GM18517 (cell line): ENCODE results near the gene TOX2.

Source experiments
- ATAC-seq: cut with Tn5 transposase; IDR thresholded peaks from one replicate; pipeline ENCODE4 v1.9.1; 2021; ENCODE audit warnings: mild to moderate bottlenecking, moderate library complexity; ENCODE audit not compliant: unreplicated experiment

The TOX2 gene

GRCh38 chr20:43915211-43916072 lies 790 bp downstream of the TOX2 start:
- no peak for ATAC-seq

DNA sequence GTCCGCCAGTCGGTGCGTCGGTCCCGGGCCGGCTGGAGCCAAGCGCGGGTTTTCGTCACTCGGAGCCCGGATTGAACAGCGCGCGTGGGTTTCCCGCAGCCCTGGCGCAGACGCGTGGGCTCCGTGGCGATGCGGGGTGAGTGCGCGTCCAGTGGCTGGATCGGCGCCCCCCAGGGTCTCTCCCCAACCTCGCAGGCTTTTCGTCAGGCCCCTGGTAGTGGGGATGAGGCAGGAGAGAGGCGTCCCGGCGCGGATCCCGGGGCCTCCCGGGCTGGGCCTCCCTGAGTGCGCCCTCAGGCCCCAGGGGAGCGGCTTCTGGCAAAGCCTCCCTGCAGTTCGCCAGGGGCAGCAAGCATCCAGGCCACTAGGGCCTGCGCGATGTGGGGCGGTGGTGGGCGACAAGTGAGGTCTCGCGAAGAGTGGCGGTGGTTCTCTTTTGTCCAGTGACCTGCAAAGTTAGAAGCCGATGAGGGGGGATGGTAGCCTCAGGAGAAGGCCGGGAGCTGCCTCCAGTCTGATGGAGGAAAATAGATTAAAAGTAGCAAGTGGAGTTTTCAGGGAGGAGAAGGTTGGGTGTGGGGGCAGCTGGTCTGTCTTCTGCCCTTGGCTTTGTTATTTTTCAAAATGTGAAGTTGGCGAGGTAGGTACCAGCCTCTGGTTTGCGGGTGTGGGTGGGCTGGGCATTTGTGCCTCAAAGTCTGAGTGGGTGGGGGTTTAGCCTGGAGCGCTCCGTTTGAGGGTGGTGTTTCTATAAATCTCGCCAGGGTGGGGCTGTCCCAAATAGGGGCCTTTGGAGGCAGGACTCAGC lies 1.6 kb downstream of the TOX2 start:
- no peak for ATAC-seq

GRCh38 chr20:43916881-43917371 lies 2.3 kb downstream of the TOX2 start:
- ATAC-seq: no peak

DNA sequence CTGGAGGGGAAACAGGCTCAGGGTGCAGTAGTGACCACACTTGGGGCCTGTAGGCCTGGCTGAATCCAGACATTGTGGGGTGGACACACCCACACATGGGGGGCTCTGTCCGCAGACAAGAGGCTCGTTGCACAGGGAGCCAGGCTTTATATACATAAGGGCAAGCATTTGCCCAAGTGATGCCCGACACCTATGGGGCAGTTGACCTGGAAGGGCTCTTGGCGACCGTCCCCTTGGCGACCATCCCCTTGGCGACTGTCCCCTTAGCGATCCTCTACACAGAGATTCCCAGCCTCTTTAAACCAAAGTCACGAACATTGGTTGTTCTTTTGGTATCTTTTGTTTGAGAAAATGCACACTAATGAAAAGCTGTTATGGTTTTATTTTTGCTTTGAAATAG lies 2.7 kb downstream of the TOX2 start:
- no peak for ATAC-seq

GRCh38 chr20:43919686-43920403 lies 5.2 kb downstream of the TOX2 start:
- ATAC-seq: no peak

GRCh38 chr20:43920797-43921196 lies 6.1 kb downstream of the TOX2 start:
- no peak for ATAC-seq

GRCh38 chr20:43921227-43921780 lies 6.7 kb downstream of the TOX2 start:
- no peak for ATAC-seq

DNA sequence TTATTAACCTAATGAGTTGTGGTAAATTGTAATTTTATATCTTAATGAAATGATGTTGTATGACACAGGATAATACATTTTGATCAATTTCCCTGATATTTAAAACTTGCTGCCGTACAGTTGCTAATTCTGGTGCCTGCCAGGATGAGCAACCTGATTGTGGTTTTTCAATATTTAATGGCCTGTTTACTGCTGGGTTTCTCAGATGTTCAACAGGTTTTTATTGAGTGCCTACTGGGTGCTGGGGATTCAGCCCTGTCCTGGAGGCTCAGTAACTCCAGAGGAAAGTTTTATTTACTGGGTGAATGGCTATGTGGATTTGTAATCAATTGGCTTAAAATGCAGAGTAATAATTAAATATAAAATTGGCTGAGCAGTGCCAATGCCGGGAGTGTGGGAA lies 8.0 kb downstream of the TOX2 start:
- ATAC-seq: no peak

GRCh38 chr20:43923322-43923721 lies 8.7 kb downstream of the TOX2 start:
- ATAC-seq: no peak

DNA sequence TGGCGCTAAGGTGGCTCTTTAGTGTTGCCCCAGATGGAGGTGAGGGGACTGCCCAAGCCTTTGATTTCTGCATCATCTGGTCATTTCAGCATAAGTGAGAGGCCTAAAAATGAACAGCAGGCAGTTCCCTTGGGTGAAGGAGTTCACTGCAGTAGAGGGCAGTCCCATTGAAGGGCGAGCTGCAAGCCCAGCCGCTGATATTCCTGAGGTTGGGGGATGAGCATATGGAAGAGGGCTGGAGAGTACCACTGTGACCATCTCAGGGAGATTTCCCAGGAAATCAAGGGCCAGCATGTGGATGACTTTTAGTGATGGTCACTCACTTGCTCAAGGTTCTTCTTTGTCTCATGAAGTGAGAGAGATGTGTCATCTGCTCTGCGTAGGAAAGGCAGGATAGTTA lies 9.3 kb downstream of the TOX2 start:
- ATAC-seq: no peak

GRCh38 chr20:43925215-43925614 lies 10.6 kb downstream of the TOX2 start:
- ATAC-seq: no peak

GRCh38 chr20:43925801-43926200 lies 11.1 kb downstream of the TOX2 start:
- ATAC-seq: no peak

DNA sequence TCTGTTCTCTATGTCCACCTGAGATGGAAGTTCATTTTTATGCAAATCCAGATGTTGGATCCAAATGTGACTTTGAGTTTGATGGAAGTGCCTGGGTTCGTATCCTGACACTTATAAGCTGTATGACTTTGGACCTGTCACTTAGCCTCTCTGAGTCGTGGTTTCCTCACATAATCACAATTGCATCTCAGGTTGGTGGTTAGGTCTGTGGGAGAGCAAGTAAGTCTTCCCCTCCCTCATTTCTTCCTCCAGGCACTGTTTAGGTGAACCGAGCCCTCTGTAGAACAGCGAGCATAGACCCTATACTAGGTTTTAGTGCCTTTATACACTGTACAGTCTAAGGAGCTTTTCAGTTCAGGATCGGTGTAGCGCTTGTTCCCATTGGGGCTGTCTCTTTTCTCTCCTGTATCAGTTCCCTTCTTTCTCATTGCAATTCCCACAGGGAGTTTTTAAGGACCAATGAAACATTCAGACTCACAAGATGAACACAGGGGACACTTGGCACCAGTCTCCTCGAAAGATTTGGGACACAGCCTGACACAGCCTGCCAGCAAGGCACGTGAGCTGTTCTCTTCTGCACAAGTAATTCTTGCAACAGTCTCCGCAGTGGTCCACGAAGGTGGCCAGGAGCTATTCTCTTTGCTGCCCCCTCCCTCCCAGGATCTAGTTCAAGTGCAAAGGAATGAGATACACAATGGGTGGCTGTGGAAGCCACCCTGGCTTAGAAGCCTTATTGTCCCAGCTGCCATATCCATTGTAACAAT lies 11.8 kb downstream of the TOX2 start:
- no peak for ATAC-seq

DNA sequence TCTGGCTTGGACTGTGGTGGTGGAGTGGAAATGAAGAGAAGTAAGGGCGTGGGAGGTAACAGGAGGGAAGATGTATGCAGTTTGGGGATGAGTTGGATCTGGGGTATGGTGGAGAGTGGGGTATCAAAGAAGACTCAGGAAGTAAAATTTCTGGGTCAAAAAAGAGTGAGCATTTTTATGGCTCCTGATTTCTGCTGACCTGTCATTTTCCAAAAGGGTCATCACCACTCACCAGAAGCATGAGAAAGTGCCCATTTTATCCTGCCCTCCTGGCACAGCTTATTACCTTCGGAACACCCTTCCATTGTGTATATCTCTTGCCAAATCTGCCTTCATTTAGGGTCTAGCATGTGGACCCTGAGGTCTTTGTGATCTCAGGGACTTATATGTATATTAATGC lies 17.3 kb downstream of the TOX2 start:
- no peak for ATAC-seq

DNA sequence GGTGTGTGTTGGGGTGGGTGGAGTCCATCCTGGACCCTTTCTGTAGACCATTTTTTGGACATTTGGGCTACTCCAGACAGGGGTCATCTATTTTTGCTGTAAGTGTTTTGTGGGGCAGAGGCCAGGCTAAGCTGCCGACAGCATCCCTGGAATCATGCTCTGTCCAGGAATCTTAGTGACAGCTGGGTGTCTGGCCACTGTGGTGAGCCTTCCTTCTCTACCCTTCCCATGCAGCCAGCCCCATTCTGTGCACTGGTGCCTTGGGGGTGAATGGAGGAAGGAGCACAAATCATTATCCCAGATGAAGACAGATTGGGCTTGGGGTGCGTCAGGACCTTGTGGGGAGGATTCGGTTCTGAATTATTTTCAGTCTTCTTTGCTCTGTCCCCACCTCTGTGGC lies 20.2 kb downstream of the TOX2 start:
- ATAC-seq: no peak

GRCh38 chr20:43936104-43936770 lies 21.6 kb downstream of the TOX2 start:
- ATAC-seq: no peak

DNA sequence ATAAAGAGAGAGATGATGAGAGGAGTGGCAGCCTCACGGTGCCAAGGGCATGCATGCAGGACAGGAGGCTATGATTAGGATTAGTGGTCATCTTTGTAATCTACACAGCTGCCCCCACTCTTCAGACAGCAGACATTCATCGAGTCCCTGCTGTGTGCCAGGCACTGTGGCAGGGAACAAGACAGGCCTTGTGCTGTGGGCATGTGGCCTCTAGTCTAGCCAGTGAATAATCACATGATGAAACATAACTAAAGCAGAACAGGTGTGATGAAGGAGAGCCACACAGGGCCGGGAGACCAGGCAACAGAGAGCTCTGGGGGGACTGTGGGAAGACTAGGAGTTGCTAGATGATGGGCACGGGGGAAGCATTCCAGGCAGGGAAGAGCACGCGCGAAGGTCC lies 22.2 kb downstream of the TOX2 start:
- ATAC-seq: no peak

DNA sequence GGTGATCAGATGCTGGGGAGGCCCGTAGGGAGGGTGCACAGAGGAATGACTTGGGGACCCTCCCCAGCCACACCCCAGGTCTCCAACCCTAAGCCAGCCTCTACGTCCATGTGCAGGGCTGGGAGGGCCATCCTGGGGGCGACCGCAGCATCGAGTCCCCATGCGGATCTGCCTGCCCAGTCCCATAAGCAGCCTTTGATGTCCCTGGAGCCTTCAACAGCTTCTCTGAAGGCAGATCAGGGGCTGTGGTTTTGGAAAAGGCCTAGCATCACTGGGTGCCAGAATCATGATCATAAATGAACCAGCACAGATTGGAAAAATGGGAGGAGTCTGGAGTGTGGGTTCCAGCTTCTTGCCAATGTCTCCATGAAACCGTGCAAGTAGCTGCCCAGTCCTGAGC lies 22.9 kb downstream of the TOX2 start:
- no peak for ATAC-seq

GRCh38 chr20:43938017-43938655 lies 23.5 kb downstream of the TOX2 start:
- no peak for ATAC-seq
